H9 (cell line): Measurements from ENCODE around the gene SNCA. TPM values are rescaled to one million over a fixed set of nuclear protein-coding genes. Genes with fewer than 3 reads are reported as not detected.

ENCODE experiments used
- DNase-seq: peaks from one replicate; pipeline ENCODE4 v3.0.0-alpha.2; 2017
- H2AFZ ChIP-seq: one replicate; pipeline ENCODE4 v1.6.1; 2013; ENCODE audit warnings: mild to moderate bottlenecking, low read length, control low read depth, moderate library complexity
- H2AK5ac ChIP-seq: 2 replicates; pipeline ENCODE4 v1.6.1; 2013; ENCODE audit warnings: low read length, control low read depth, mixed read lengths; ENCODE audit not compliant: insufficient read length
- H2BK120ac ChIP-seq: one replicate; pipeline ENCODE4 v1.6.1; 2013; ENCODE audit warnings: low read depth, mild to moderate bottlenecking, low read length, control low read depth, inconsistent platforms; ENCODE audit not compliant: poor library complexity, severe bottlenecking
- H2BK12ac ChIP-seq: 2 replicates; pipeline ENCODE4 v1.6.1; 2013; ENCODE audit warnings: low read length, control low read depth, mixed read lengths, low read depth; ENCODE audit not compliant: insufficient read length
- H2BK15ac ChIP-seq: 2 replicates; pipeline ENCODE4 v1.6.1; 2013; ENCODE audit warnings: low read depth, low read length, control low read depth
- H2BK20ac ChIP-seq: one replicate; pipeline ENCODE4 v1.6.1; 2013; ENCODE audit warnings: low read depth, mild to moderate bottlenecking, low read length, control low read depth, inconsistent platforms; ENCODE audit not compliant: poor library complexity, severe bottlenecking
- H2BK5ac ChIP-seq: 2 replicates; pipeline ENCODE4 v1.6.1; 2013; ENCODE audit warnings: low read length, control low read depth, mixed read lengths; ENCODE audit not compliant: insufficient read length
- H3K14ac ChIP-seq: 2 replicates; pipeline ENCODE4 v1.6.1; 2013; ENCODE audit warnings: low read length, control low read depth; ENCODE audit not compliant: insufficient read depth
- H3K18ac ChIP-seq: 2 replicates; pipeline ENCODE4 v1.6.1; 2013; ENCODE audit warnings: low read depth, mild to moderate bottlenecking, mixed read lengths, low read length, control low read depth; ENCODE audit not compliant: insufficient read length
- H3K23ac ChIP-seq: 2 replicates; pipeline ENCODE4 v1.6.1; 2013; ENCODE audit warnings: low read length, control low read depth, mixed read lengths, low read depth; ENCODE audit not compliant: insufficient read length
- H3K23me2 ChIP-seq: 2 replicates; pipeline ENCODE4 v1.6.1; 2013; ENCODE audit warnings: low read depth, mild to moderate bottlenecking, mixed read lengths, low read length, control low read depth; ENCODE audit not compliant: insufficient read length, poor library complexity, severe bottlenecking
- H3K27ac ChIP-seq: 2 replicates; pipeline ENCODE4 v1.5.1; 2013; ENCODE audit warnings: low read length, control low read depth, mixed read lengths, low read depth; ENCODE audit not compliant: insufficient read length
- H3K27me3 ChIP-seq: 2 replicates; pipeline ENCODE4 v1.6.1; 2013; ENCODE audit warnings: low read length, control low read depth, inconsistent platforms; ENCODE audit not compliant: insufficient read depth
- H3K4ac ChIP-seq: 2 replicates; pipeline ENCODE4 v1.6.1; 2013; ENCODE audit warnings: low read depth, mild to moderate bottlenecking, control low read depth, inconsistent platforms, low read length, moderate library complexity
- H3K4me1 ChIP-seq: 2 replicates; pipeline ENCODE4 v1.6.1; 2013; ENCODE audit warnings: low read length, control low read depth, inconsistent platforms; ENCODE audit not compliant: insufficient read depth
- H3K4me2 ChIP-seq: 2 replicates; pipeline ENCODE4 v1.6.1; 2013; ENCODE audit warnings: low read length, control low read depth, mixed read lengths; ENCODE audit not compliant: insufficient read length, insufficient read depth
- H3K56ac ChIP-seq: 2 replicates; pipeline ENCODE4 v1.6.1; 2013; ENCODE audit warnings: low read depth, mild to moderate bottlenecking, mixed read lengths, low read length, control low read depth; ENCODE audit not compliant: insufficient read length
- H3K79me1 ChIP-seq: 2 replicates; pipeline ENCODE4 v1.6.1; 2013; ENCODE audit warnings: low read depth, mild to moderate bottlenecking, moderate library complexity, low read length, control low read depth, inconsistent platforms; ENCODE audit not compliant: insufficient read depth, poor library complexity, severe bottlenecking
- H3K79me2 ChIP-seq: 2 replicates; pipeline ENCODE4 v1.6.1; 2013; ENCODE audit warnings: low read length, control low read depth, inconsistent platforms; ENCODE audit not compliant: insufficient read depth
- H3K9ac ChIP-seq: 2 replicates; pipeline ENCODE4 v1.6.1; 2013; ENCODE audit warnings: low read length, control low read depth, mixed read lengths; ENCODE audit not compliant: insufficient read length; ENCODE audit errors: extremely low read depth
- H3K9me3 ChIP-seq: one replicate; pipeline ENCODE4 v1.6.1; 2013; ENCODE audit warnings: low read depth, low read length, inconsistent platforms; ENCODE audit not compliant: control insufficient read depth
- H3T11ph ChIP-seq: one replicate; pipeline ENCODE4 v1.6.1; 2013; ENCODE audit warnings: mild to moderate bottlenecking, low read length, control low read depth, inconsistent platforms
- H4K20me1 ChIP-seq: one replicate; pipeline ENCODE4 v1.6.1; 2013; ENCODE audit not compliant: control insufficient read depth, insufficient read length, insufficient read depth
- H4K5ac ChIP-seq: 2 replicates; pipeline ENCODE4 v1.6.1; 2013; ENCODE audit warnings: low read depth, mild to moderate bottlenecking, mixed read lengths, low read length, control low read depth; ENCODE audit not compliant: insufficient read length
- H4K8ac ChIP-seq: replicated peaks from 2 replicates; pipeline ENCODE4 v1.6.1; 2013; ENCODE audit warnings: low read length, control low read depth, mixed read lengths, low read depth; ENCODE audit not compliant: insufficient read length
- H4K91ac ChIP-seq: 2 replicates; pipeline ENCODE4 v1.6.1; 2013; ENCODE audit warnings: low read depth, mild to moderate bottlenecking, moderate library complexity, mixed read lengths, low read length, control low read depth; ENCODE audit not compliant: insufficient read length
- H3K27ac Mint-ChIP-seq, 3 experiments: 2 replicates in 2 of 3; 3 replicates in 1 of 3; pipeline ENCODE4 v1.8.0; 2020 to 2021; ENCODE audit warnings: mixed read lengths in 3 of 3, mild to moderate bottlenecking in 1 of 3, moderate library complexity in 1 of 3
- H3K27me3 Mint-ChIP-seq: 2 replicates; pipeline ENCODE4 v1.8.0; 2021; ENCODE audit warnings: low read depth, mild to moderate bottlenecking, moderate library complexity, mixed read lengths
- H3K36me3 Mint-ChIP-seq, 3 experiments: 2 replicates in 2 of 3; 3 replicates in 1 of 3; pipeline ENCODE4 v1.8.0; 2020 to 2021; ENCODE audit warnings: low read depth in 3 of 3, mixed read lengths in 3 of 3; ENCODE audit not compliant: insufficient read depth in 1 of 3
- H3K4me1 Mint-ChIP-seq, 2 experiments: 2 replicates each; pipeline ENCODE4 v1.8.0; 2020; ENCODE audit warnings: mixed read lengths in 2 of 2
- H3K4me3 Mint-ChIP-seq, 2 experiments: 2 replicates in 1 of 2; 3 replicates in 1 of 2; pipeline ENCODE4 v1.8.0; 2020 to 2021; ENCODE audit warnings: mild to moderate bottlenecking in 2 of 2, mixed read lengths in 2 of 2, moderate library complexity in 1 of 2
- H3K9me3 Mint-ChIP-seq, 2 experiments: 2 replicates in 1 of 2; 3 replicates in 1 of 2; pipeline ENCODE4 v1.8.0; 2020; ENCODE audit warnings: mild to moderate bottlenecking in 2 of 2, mixed read lengths in 2 of 2, moderate library complexity in 1 of 2
- WGBS: extraction: QIAGEN DNeasy Blood & Tissue Kit; methylation state at CpG from one replicate; pipeline ENCODE4 v1.1.7; 2013; ENCODE audit warnings: missing lambda C conversion rate, low lambda C conversion rate, mixed read lengths; ENCODE audit not compliant: insufficient read length; ENCODE audit errors: extremely low coverage; 5-methylcytosine and 5-hydroxymethylcytosine counted together
- long read RNA-seq: library from polyadenylated mRNA; unstranded; transcript quantifications from one replicate; pipeline ENCODE4 v2.0.0, GENCODE V29; 2020
- total RNA-seq: library from RNA; stranded (reverse); gene quantifications from 2 replicates; pipeline ENCODE4 v1.2.1, GENCODE V29; 2021
- TF ChIP-seq, protein P1 (sequence below): fragments of 200-600 bp; sonication (generic); conservative IDR thresholded peaks from 3 replicates; pipeline ENCODE4 v1.8.0; 2021; ENCODE audit warnings: antibody characterized with exemption, mild to moderate bottlenecking

SNCA gene
- total RNA-seq = 8.5 and 8.6 TPM in 2 replicates
- long read RNA-seq, transcript SNCA-205 (6 exons, 1,290 nt) = major isoform, 21 of 31 reads
- long read RNA-seq, partial matches to known transcripts = 1 of 31 reads
- long read RNA-seq, other reads (novel, unspliced or antisense) = 3 of 31 reads

GRCh38 chr4:89836897-89837384 is at the start of gene SNCA:
TSS of gene SNCA (minus strand) at chr4:89837161. CDS start at chr4:89835667, 1,494 bp downstream.
- H3K4me2 ChIP-seq = peak within 1 kb of the TSS; percentile 98
- H3K9me3 ChIP-seq = no peaks in the 10 kb centered on the region
- peaks cover 2% of the 10 kb centered on the region; the same call in 1 of the 2 replicates for H3K4me1 ChIP-seq
- Mint-ChIP-seq H3K36me3 (peaks cover 3 to 14% (median 8%) of the 10 kb centered on the region in 3 experiments; a peak in 4 of 7 replicates), H3K9me3 (no peaks in the 10 kb centered on the region), H3K27me3 (peaks cover 26% of the 10 kb centered on the region), H3K4me3 (peak within 1 kb of the TSS; percentile 80 to 92), H3K27ac (peak within 1 kb of the TSS; percentile 10 to 92 (median 72); a peak in 5 of 7 replicates), H3K4me1 (peaks cover 20 to 23% of the 10 kb centered on the region in 2 experiments)
- no peak within 1 kb of the TSS for H3K4ac ChIP-seq
- H3K56ac ChIP-seq = no peak within 1 kb of the TSS
- no peak within 1 kb of the TSS for H2BK20ac ChIP-seq
- no CpG with 5 or more reads among the region's 48 CpGs for WGBS
- H3K14ac ChIP-seq = peak within 1 kb of the TSS; percentile 42; the same call in 1 of the 2 replicates
- no peak within 1 kb of the TSS for H2AK5ac ChIP-seq
- no peak within 1 kb of the TSS for H3K18ac ChIP-seq
- no peak within 1 kb of the TSS for H3K23ac ChIP-seq
- no peak within 1 kb of the TSS for H2BK15ac ChIP-seq
- no peaks in the 10 kb centered on the region for H3K79me2 ChIP-seq
- H4K5ac ChIP-seq = no peak within 1 kb of the TSS
- H2AFZ ChIP-seq = peak within 1 kb of the TSS; percentile 94
- H2BK5ac ChIP-seq = no peak within 1 kb of the TSS
- no peak within 1 kb of the TSS for H3K27ac ChIP-seq
- no peak within 1 kb of the TSS for H2BK12ac ChIP-seq
- peaks cover 6% of the 10 kb centered on the region; the same call in 1 of the 2 replicates for H3K27me3 ChIP-seq
- no peaks in the 10 kb centered on the region for H3K79me1 ChIP-seq
- H3K9ac ChIP-seq = peak within 1 kb of the TSS; percentile 63
- H4K91ac ChIP-seq = no peak within 1 kb of the TSS
- no peak within 1 kb of the TSS for H4K8ac ChIP-seq
- peak; percentile 93 for DNase-seq
- no peaks in the 10 kb centered on the region for H4K20me1 ChIP-seq
- H3T11ph ChIP-seq = no peak within 1 kb of the TSS
- H2BK120ac ChIP-seq = no peak within 1 kb of the TSS
- TF ChIP-seq, protein P1, sequence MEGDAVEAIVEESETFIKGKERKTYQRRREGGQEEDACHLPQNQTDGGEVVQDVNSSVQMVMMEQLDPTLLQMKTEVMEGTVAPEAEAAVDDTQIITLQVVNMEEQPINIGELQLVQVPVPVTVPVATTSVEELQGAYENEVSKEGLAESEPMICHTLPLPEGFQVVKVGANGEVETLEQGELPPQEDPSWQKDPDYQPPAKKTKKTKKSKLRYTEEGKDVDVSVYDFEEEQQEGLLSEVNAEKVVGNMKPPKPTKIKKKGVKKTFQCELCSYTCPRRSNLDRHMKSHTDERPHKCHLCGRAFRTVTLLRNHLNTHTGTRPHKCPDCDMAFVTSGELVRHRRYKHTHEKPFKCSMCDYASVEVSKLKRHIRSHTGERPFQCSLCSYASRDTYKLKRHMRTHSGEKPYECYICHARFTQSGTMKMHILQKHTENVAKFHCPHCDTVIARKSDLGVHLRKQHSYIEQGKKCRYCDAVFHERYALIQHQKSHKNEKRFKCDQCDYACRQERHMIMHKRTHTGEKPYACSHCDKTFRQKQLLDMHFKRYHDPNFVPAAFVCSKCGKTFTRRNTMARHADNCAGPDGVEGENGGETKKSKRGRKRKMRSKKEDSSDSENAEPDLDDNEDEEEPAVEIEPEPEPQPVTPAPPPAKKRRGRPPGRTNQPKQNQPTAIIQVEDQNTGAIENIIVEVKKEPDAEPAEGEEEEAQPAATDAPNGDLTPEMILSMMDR = no peak
- H3K23me2 ChIP-seq = peaks cover 13% of the 10 kb centered on the region
